ENCODE data around the gene ZNF391.
"Not testable (repeated sequence)": the region's sequence is repeated elsewhere in the genome, so short reads cannot be mapped to it uniquely, and the experiment has no call there.

Gene ZNF391

DNA sequence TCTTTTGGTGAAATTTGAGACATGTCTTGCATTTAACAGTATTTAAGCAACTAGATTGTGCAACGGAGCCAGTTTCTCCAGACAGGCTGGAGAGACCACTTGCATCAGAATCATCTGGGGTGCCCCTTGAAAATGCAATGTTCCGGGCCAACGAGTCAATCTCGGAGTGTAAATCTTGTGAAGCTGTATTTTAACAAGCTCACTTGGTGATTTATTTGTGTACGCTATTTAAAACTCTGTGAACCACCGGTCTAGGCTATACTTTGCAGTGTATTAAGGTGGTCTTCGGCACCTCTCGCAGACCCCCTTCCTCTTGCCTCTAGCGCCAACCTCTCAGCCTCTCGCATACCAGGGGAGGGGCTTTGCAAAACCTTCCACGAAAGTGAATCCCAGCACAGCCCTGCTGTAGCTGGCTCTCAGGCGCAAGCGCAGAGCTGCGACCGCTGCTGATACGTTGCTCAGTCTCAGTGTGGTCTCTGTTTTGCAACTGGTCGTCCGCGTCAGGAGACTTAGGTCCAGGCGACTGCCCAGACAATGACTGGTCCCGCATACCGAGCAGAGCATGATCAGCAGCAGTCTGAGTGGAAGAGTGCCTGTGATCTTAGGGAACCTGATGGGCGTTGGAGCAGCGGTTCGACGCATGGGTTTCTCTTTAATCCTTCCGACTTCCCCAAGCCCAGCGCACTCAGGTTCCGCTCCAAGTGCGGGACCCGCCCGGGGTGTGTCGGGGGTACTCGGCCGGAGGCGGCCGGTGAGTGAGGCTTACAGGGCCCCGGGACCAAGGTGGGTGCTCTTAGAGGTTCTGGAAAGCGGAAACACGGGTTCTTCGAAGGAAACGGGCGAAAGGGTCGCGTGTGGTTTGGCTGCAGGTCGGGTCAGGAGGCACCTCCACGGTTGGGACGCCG lies at the start of gene ZNF391:
Gene ZNF391 (plus strand): TSS at position 467 of the 905 bp plus-strand sequence. CDS start 11,612 bp downstream, outside the sequence.
- peak; percentile 81 for DNase-seq

- no peak for DNase-seq
Observed at GRCh38 chr6:27352850-27353249, 35.7 kb upstream of the ZNF391 start.

GRCh38 chr6:27358786-27359185 lies 29.8 kb upstream of the ZNF391 start:
- no peak for DNase-seq

DNA sequence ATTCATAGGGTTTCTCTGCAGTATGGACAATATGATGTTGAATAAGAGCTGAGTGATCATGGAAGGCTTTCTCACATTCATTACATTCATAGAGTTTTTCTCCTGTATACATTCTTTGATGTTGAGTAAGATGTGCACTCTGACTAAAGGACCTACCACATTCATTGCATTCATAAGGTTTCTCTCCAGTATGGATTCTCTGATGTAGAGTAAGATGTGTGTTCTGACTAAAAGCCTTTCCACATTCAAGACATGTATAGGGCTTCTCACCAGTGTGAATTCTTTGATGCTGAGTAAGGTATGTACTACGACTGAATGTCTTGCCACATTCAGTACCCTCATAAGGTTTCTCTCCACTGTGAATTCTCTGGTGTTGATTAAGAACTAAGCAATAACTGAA lies 29.3 kb upstream of the ZNF391 start:
- DNase-seq, result no peak

DNA sequence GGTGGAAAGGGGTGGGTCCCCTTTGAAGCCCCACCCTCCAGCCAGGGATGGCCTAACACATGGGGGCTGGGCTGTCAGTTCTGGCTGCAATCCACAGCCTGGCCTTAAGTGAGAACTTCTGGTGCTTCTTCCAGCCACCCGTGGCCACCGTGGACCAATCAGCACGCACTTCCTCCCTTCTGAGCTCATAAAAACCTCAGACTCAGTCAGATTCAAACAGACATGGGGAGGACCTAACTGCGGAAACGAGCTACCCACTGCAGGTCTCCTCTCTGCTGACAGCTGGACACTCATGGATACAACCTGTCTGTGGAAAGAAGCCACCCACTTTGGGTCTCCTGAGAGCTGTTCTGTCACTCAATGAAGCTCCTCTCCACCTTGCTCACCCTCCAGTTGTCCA lies 20.4 kb upstream of the ZNF391 start:
- no peak for DNase-seq

DNA sequence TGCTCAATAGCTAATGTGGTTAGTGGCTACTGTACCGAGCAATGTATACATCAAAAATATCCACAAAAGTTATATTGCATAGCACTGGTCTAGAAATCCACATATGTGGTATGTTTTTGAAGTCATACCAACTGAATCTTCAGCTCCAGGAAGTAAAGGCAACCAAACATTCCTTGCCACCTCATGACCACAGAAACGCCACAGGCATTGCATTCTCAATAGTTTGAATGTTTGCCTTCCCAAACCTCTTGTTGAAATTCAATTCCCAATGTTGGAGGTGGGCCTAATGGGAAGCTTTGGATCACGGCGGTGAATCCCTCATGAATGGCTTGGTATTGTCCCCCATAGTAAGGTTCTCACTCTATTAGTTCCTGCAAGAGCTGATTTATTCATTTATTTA lies 18.2 kb upstream of the ZNF391 start:
- no peak for DNase-seq

DNA sequence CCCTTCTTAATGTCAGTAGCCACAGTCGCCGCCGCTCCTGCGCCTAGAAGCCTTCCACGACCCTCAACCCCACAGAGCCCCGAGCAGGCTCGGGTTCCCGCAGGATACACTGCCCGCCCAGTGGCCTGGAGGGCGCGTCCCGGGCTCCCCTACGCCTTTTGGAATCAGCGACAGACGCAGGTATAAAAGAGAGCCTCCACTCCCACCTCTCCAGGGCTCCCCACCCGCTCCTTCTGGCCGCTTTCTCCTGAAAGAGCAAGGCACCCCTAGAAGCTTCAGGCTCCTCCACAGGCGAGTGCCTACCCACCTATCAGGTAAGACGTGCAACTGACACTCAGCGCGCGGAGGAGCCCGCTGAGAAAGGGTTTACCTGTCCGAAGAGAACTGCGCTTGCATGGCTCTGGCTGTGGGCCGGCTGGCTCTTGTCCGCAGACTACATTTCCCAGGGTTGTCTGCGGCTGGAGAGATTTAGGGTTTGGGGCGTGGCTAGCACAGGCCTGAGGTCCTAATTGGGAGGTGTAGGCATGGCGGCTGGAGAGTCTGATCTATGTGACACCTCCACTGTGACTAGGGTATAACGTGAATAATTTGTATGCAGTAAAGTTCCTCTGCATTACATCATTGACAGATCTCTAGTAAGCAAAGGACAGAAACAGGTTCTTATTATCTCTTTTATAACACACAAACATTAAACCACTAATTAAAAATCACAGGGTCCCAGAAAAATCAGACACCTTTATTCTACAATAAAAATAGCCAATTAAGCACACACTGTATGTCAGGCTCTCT lies 13.5 kb upstream of the ZNF391 start:
- peak; percentile 87 for DNase-seq

DNA sequence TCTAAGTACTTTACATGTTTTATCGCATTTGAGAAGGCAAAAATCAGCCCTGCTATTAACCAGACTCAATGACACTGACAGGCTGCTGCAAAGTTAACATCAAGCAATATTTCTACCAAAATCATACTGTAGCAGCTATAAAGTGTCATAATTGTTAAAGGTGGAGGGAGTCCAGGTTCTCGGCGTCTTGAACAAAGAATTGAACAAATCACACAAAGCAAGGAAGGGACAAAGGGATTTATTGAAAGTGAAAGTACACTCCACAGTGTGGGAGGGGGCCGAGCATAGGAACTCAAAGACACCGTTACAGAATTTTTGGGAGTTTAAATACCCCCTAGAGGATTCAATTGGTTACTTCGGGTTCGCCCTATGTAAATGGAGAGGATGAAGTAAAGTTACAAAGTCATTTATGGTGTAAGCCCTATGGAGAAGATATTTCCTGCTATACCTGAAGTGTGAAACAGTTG lies 12.9 kb upstream of the ZNF391 start:
- DNase-seq, result peak; percentile 18

DNA sequence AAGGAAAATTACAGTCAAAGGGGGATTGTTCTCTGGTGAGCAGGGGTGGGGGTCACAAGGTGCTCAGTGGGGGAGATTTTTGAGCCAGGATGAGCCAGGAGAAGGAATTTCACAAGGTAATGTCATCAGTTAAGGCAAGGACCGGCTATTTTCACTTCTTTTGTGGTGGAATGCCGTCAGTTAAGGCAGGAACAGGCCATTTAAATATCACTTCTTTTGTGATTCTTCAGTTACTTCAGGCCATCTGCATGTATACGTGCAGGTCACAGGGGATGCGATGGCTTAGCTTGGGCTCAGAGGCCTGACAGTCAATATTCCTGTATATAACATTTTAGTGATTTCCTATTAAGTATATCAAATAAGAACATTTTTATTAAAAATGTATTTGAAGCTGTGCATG lies 10.2 kb upstream of the ZNF391 start:
- DNase-seq, result not testable (repeated sequence)

DNA sequence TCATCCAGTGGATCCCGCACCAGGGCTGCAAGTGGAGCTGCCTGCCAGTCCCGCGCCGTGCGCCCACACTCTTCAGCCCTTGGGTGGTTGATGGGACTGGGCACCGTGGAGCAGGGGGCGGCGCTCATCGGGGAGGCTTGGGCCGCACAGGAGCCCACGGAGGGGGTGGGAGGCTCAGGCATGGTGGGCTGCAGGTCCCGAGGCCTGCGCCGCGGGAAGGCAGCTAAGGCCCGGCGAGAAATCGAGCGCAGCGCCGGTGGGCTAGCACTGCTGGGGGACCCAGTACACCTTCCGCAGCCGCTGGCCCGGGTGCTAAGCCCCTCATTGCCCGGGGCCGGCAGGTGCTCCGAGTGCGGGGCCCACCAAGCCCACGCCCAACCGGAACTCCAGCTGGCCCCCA lies 7.6 kb upstream of the ZNF391 start:
- not testable (repeated sequence) for DNase-seq

GRCh38 chr6:27383011-27383410 lies 5.5 kb upstream of the ZNF391 start:
- no peak for DNase-seq

DNA sequence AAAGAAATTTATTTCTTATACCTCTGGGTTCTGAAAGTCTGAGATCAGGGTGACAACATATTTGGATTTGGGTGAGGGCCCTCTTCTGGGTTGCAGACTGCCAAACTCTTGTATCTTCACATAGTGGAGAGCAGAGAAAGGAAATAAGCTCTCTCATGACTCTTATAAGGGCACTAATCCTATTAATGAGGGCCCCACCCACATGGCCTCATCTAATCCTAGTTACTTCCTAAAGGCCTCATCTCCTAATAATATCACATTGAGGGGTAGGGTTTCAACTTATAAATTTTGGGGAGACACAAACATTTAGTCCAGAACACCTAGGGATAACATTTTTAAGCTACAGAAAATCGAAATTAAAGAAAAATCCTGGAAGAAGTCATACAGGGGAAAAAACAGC lies 5.1 kb upstream of the ZNF391 start:
- DNase-seq, result no peak

GRCh38 chr6:27392623-27393022 lies 4.1 kb downstream of the ZNF391 start:
- no peak for DNase-seq

- DNase-seq, result no peak
Observed at GRCh38 chr6:27394073-27394472, 5.5 kb downstream of the ZNF391 start.

- no peak for DNase-seq
Observed at GRCh38 chr6:27400877-27401642, 12.5 kb downstream of the ZNF391 start.

DNA sequence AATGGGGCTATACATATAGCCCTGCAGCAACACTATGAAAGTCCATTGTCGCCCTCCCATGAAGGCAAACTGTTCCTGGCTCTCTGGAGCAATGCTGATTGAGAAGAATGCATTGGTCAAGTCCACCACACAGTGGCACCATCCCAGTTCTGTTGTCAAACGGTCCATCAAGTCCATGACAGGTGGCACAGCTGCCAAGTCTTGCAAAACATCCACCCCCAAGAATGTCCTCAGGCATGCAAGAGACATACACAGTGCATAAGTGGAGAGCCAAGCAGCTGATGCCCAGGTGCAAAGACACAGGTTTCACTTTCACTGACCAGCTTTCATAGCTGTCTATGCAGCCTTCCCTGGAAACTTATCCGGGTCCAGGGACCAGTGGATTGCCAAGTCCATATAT lies 17.5 kb downstream of the ZNF391 start:
- DNase-seq, result no peak

DNA sequence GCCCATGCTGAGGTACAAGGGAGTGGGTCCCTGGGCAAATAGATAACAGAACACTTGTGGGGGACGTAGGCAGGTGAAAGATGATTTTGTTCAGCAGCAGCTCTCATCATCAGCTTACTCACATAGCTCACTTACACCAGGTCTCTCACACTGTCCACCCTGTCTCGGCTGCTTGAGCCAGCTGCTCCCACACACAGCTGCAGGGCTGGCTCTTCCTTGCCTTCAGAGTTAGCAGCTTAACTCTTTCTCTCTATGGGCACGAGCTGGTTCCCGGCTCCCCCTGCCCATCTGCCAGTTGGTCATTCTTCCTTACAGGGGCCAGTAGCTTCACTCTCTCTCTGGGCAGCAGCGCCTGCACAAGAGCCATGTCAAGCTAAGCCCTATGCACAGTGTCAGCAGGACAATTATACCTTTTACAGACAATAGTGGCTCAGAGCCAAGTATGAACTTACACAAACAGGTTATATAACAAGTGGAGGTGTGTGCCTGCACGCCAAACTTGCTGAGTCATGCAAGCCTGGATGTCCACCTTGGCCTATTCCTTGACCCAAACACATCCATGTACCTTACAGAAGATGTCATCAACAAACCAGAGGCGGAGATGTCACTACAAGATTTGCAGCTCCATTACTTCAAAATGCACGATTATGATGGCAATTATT lies 18.7 kb downstream of the ZNF391 start:
- DNase-seq, result no peak

- DNase-seq, result no peak
Observed at GRCh38 chr6:27414300-27414699, 25.7 kb downstream of the ZNF391 start.

- DNase-seq, result no peak
Observed at GRCh38 chr6:27414996-27415395, 26.4 kb downstream of the ZNF391 start.

DNA sequence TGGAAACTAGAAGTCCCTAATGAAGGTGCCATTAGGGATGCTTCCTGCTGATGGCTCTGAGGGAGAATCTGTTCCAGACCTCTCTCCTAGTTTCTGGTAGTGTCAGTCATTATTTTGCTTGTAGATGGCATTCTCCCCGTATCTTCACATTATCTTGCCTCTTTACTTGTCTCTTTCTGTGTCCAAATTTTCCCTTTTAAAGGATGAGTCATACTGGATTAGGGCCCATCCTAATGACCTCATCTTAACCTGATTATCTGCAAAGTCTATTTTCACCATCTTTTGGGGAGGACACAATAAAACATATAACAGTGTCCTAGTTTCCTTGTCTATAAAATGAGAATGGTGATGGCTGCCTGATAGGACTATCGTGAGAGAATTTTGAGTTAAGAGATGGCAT lies 27.3 kb downstream of the ZNF391 start:
- no peak for DNase-seq

DNA sequence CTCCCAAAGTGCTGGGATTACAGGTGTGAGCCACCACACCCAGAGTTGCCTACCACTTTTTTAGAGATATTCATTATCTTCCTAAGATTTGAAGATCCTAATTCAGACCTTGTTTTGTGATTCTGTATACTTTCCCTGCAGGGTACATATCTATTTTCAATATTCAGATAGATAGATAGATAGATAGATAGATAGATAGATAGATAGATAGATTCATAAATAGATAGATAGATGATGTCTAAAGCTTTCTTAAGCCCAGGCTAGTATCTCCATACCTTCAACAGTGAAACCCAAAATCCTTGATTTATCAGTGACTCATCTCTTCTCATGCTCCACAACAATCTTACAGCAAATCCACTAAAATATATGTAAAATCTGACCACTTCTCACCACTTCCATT lies 30.8 kb downstream of the ZNF391 start:
- DNase-seq, result no peak

- no peak for DNase-seq
Observed at GRCh38 chr6:27422651-27423332, 34.2 kb downstream of the ZNF391 start.
